BLaER1 (cell line): Measurements from ENCODE around the gene PPARD.
"Not testable (repeated sequence)": the region's sequence is repeated elsewhere in the genome, so short reads cannot be mapped to it uniquely, and the experiment has no call there.

Experiments
- H3K27ac ChIP-seq: shearing (Covaris generic); formaldehyde crosslinking; 2 replicates; pipeline ENCODE4 v1.8.1; 2022
- H3K27me3 ChIP-seq: shearing (Covaris generic); formaldehyde crosslinking; 2 replicates; pipeline ENCODE4 v1.8.1; 2022
- H3K36me3 ChIP-seq: shearing (Covaris generic); formaldehyde crosslinking; 2 replicates; pipeline ENCODE4 v1.8.1; 2022
- H3K4me1 ChIP-seq: shearing (Covaris generic); formaldehyde crosslinking; 2 replicates; pipeline ENCODE4 v1.8.1; 2022
- H3K4me2 ChIP-seq: shearing (Covaris generic); formaldehyde crosslinking; 2 replicates; pipeline ENCODE4 v1.8.1; 2022
- H3K4me3 ChIP-seq: shearing (Covaris generic); formaldehyde crosslinking; 2 replicates; pipeline ENCODE4 v1.8.1; 2022
- H3K9ac ChIP-seq: shearing (Covaris generic); formaldehyde crosslinking; 2 replicates; pipeline ENCODE4 v1.8.1; 2022
- H3K9me3 ChIP-seq: shearing (Covaris generic); formaldehyde crosslinking; 2 replicates; pipeline ENCODE4 v1.8.1; 2022
- H4K20me1 ChIP-seq: shearing (Covaris generic); formaldehyde crosslinking; 2 replicates; pipeline ENCODE4 v1.8.1; 2022
- Cebpa-rat ChIP-seq: shearing (Covaris generic); IDR thresholded peaks from 2 replicates; pipeline ENCODE4 v1.8.1; 2022

Gene PPARD

GRCh38 chr6:35376281-35376680, 33.9 kb downstream of the PPARD start:
- Histone ChIP-seq H3K4me2 (peak overlapping the region; percentile 1; the same call in 1 of the 2 replicates), H3K36me3 (peaks cover 17% of the 10 kb centered on the region), H3K27me3 (no peaks in the 10 kb centered on the region), H4K20me1 (peaks cover 34% of the 10 kb centered on the region; the same call in 1 of the 2 replicates), H3K9ac (no peak overlapping the region), H3K27ac (no peak overlapping the region), H3K4me3 (no peak overlapping the region), H3K4me1 (peaks cover 13% of the 10 kb centered on the region), H3K9me3 (peaks cover 4% of the 10 kb centered on the region; the same call in 1 of the 2 replicates)
- no peak for TF ChIP-seq Cebpa-rat

GRCh38 chr6:35377002-35377401, 34.6 kb downstream of the PPARD start:
- Histone ChIP-seq H3K4me1 (peaks cover 8% of the 10 kb centered on the region; the same call in 1 of the 2 replicates), H3K27ac (no peak overlapping the region), H3K4me3 (no peak overlapping the region), H3K27me3 (no peaks in the 10 kb centered on the region), H3K36me3 (peaks cover 24% of the 10 kb centered on the region), H4K20me1 (peaks cover 34% of the 10 kb centered on the region; the same call in 1 of the 2 replicates), H3K9ac (no peak overlapping the region), H3K4me2 (no peak overlapping the region), H3K9me3 (peaks cover 11% of the 10 kb centered on the region)
- no peak for TF ChIP-seq Cebpa-rat

GRCh38 chr6:35378261-35378660, 35.9 kb downstream of the PPARD start:
- Histone ChIP-seq H3K4me2 (no peak overlapping the region), H3K4me1 (peaks cover 8% of the 10 kb centered on the region; the same call in 1 of the 2 replicates)
- TF ChIP-seq Cebpa-rat = no peak

GRCh38 chr6:35381132-35381531, 38.8 kb downstream of the PPARD start:
- peaks cover 34% of the 10 kb centered on the region; the same call in 1 of the 2 replicates for H4K20me1 ChIP-seq
- no peak for TF ChIP-seq Cebpa-rat
- no peak overlapping the region for H3K4me3 ChIP-seq
- H3K27me3 ChIP-seq = no peaks in the 10 kb centered on the region
- no peak overlapping the region for H3K27ac ChIP-seq
- H3K9me3 ChIP-seq = peaks cover 24% of the 10 kb centered on the region
- H3K4me2 ChIP-seq = no peak overlapping the region
- no peak overlapping the region for H3K9ac ChIP-seq
- peaks cover 33% of the 10 kb centered on the region for H3K36me3 ChIP-seq
- peaks cover 12% of the 10 kb centered on the region for H3K4me1 ChIP-seq

More at GRCh38 chr6:35378261-35378660, 35.9 kb downstream of the PPARD start:
- H3K27me3 ChIP-seq = no peaks in the 10 kb centered on the region
- H3K27ac ChIP-seq = no peak overlapping the region
- no peak overlapping the region for H3K9ac ChIP-seq
- H3K36me3 ChIP-seq = peaks cover 37% of the 10 kb centered on the region
- peaks cover 24% of the 10 kb centered on the region for H3K9me3 ChIP-seq
- peaks cover 34% of the 10 kb centered on the region; the same call in 1 of the 2 replicates for H4K20me1 ChIP-seq
- H3K4me3 ChIP-seq = no peak overlapping the region

GRCh38 chr6:35382015-35382414, 39.7 kb downstream of the PPARD start:
- H4K20me1 ChIP-seq = peaks cover 30% of the 10 kb centered on the region; the same call in 1 of the 2 replicates
- H3K9ac ChIP-seq = no peak overlapping the region
- peaks cover 15% of the 10 kb centered on the region for H3K4me1 ChIP-seq
- no peak for TF ChIP-seq Cebpa-rat
- peaks cover 24% of the 10 kb centered on the region for H3K9me3 ChIP-seq
- H3K27ac ChIP-seq = no peak overlapping the region
- no peak overlapping the region for H3K4me3 ChIP-seq
- peaks cover 33% of the 10 kb centered on the region for H3K36me3 ChIP-seq
- no peaks in the 10 kb centered on the region for H3K27me3 ChIP-seq
- no peak overlapping the region for H3K4me2 ChIP-seq

- no peak overlapping the region for H3K4me2 ChIP-seq
- peaks cover 26% of the 10 kb centered on the region for H3K36me3 ChIP-seq
- H3K4me1 ChIP-seq = peaks cover 32% of the 10 kb centered on the region
- H3K27ac ChIP-seq = no peak overlapping the region
- H3K4me3 ChIP-seq = no peak overlapping the region
- no peak overlapping the region for H3K9ac ChIP-seq
- TF ChIP-seq Cebpa-rat = no peak
- H3K9me3 ChIP-seq = peaks cover 20% of the 10 kb centered on the region
- H4K20me1 ChIP-seq = peaks cover 7% of the 10 kb centered on the region; the same call in 1 of the 2 replicates
- H3K27me3 ChIP-seq = no peaks in the 10 kb centered on the region
Measured at GRCh38 chr6:35385457-35386202, 43.3 kb downstream of the PPARD start.

- Histone ChIP-seq H3K27me3 (no peaks in the 10 kb centered on the region), H3K4me3 (no peak overlapping the region), H3K4me2 (0 out of 2 replicates have a peak overlapping the region, but pooled peaks have one; percentile 5), H3K4me1 (peaks cover 32% of the 10 kb centered on the region), H4K20me1 (peaks cover 12% of the 10 kb centered on the region; the same call in 1 of the 2 replicates), H3K36me3 (peaks cover 13% of the 10 kb centered on the region), H3K27ac (peak overlapping the region; percentile 35; the same call in 1 of the 2 replicates), H3K9ac (no peak overlapping the region), H3K9me3 (peaks cover 13% of the 10 kb centered on the region)
- no peak for TF ChIP-seq Cebpa-rat
Measured at GRCh38 chr6:35386989-35387388, 44.6 kb downstream of the PPARD start.

- no peaks in the 10 kb centered on the region for H3K27me3 ChIP-seq
- TF ChIP-seq Cebpa-rat = no peak
- H3K4me3 ChIP-seq = no peak overlapping the region
- H3K4me2 ChIP-seq = peak overlapping the region; percentile 15
- peaks cover 2% of the 10 kb centered on the region for H3K9me3 ChIP-seq
- peaks cover 3% of the 10 kb centered on the region for H3K36me3 ChIP-seq
- H3K4me1 ChIP-seq = peaks cover 38% of the 10 kb centered on the region
- H3K27ac ChIP-seq = no peak overlapping the region
- no peak overlapping the region for H3K9ac ChIP-seq
- peaks cover 21% of the 10 kb centered on the region; the same call in 1 of the 2 replicates for H4K20me1 ChIP-seq
Measured at GRCh38 chr6:35388030-35388429, 45.7 kb downstream of the PPARD start.

GRCh38 chr6:35388772-35389352, 46.5 kb downstream of the PPARD start:
- no peak for TF ChIP-seq Cebpa-rat
- Histone ChIP-seq H3K27ac (no peak overlapping the region), H3K36me3 (no peaks in the 10 kb centered on the region; the same call in 1 of the 2 replicates), H3K27me3 (no peaks in the 10 kb centered on the region), H3K4me1 (peaks cover 46% of the 10 kb centered on the region), H3K9me3 (no peaks in the 10 kb centered on the region), H4K20me1 (peaks cover 29% of the 10 kb centered on the region; the same call in 1 of the 2 replicates), H3K9ac (no peak overlapping the region), H3K4me2 (no peak overlapping the region), H3K4me3 (no peak overlapping the region)

GRCh38 chr6:35389386-35389785, 47.0 kb downstream of the PPARD start:
- not testable (repeated sequence) for H3K36me3 ChIP-seq, H3K9ac ChIP-seq, H3K27me3 ChIP-seq, H3K4me2 ChIP-seq, H3K9me3 ChIP-seq, H3K27ac ChIP-seq, H3K4me3 ChIP-seq
- Histone ChIP-seq H4K20me1 (peaks cover 31% of the 10 kb centered on the region; the same call in 1 of the 2 replicates), H3K4me1 (peaks cover 49% of the 10 kb centered on the region)
